AG09319 (cell line): ENCODE data around the gene JPT1.

ENCODE experiments used
- DNase-seq: peaks from one replicate; pipeline ENCODE4 v3.0.0-alpha.2; 2010; ENCODE audit warnings: low read depth; ENCODE audit errors: extremely low read depth
- CTCF ChIP-seq: IDR thresholded peaks from 2 replicates; pipeline ENCODE4 v1.5.1; 2011; ENCODE audit warnings: low read depth, mild to moderate bottlenecking, inconsistent platforms, low read length, moderate library complexity

Gene JPT1

GRCh38 chr17:75182569-75183436, 28.5 kb upstream of the JPT1 start, which contains the start of gene SUMO2:
Gene SUMO2 (minus strand): TSS chr17:75182959. CDS start chr17:75182834, 125 bp downstream.
- peak; percentile 93 for DNase-seq

GRCh38 chr17:75182319-75182568, 27.9 kb upstream of the JPT1 start:
- TF ChIP-seq CTCF = no peak
- no peak for DNase-seq

More at GRCh38 chr17:75182569-75183436, 28.5 kb upstream of the JPT1 start, which contains the start of gene SUMO2:
- no peak; the same call in 1 of the 2 replicates for TF ChIP-seq CTCF

- TF ChIP-seq CTCF = no peak
- DNase-seq = no peak
Measured at GRCh38 chr17:75181608-75182318, 27.5 kb upstream of the JPT1 start.

GRCh38 chr17:75181110-75181509, 26.8 kb upstream of the JPT1 start:
- TF ChIP-seq CTCF = no peak
- DNase-seq = no peak

GRCh38 chr17:75178453-75178852, 24.1 kb upstream of the JPT1 start:
- DNase-seq = no peak
- TF ChIP-seq CTCF = no peak

GRCh38 chr17:75176625-75177024, 22.3 kb upstream of the JPT1 start:
- DNase-seq = no peak
- TF ChIP-seq CTCF = no peak

GRCh38 chr17:75174996-75175395, 20.7 kb upstream of the JPT1 start:
- no peak for TF ChIP-seq CTCF
- no peak for DNase-seq
